ENCODE data around the gene ACOT7.

ACOT7 gene

DNA sequence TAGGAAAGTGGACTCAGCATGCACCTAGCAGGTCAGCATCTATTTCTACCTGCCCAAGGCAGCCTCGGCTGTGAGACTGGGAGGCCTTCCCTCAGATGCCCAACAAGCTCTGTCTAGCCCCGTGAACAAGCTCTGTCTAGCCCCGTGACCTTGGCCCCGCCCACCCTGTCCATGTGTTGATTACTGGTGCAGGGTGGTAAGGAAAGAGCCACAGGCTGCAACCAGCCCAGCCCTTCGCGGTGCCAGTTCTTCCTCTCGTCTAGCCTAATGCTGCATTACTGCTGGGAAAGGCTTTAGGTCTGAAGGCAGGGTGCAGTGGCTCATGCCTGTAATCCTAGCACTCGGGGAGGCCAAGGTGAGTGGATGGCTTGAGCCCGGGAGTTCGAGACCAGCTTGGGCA is 134.9 kb downstream of the ACOT7 start:
- Histone ChIP-seq H3K4me3 (ENCODE audit: low read length) (no peak overlapping the region), H3K4me1 (ENCODE audit: insufficient read depth, low read length) (peaks cover 17% of the 10 kb centered on the region), H2AFZ (ENCODE audit: low read depth, low read length) (no peak overlapping the region), H3K36me3 (ENCODE audit: insufficient read depth, low read length) (peaks cover 11% of the 10 kb centered on the region), H3K9me3 (ENCODE audit: low read length) (no peaks in the 10 kb centered on the region), H3K27me3 (ENCODE audit: insufficient read depth, low read length) (no peaks in the 10 kb centered on the region)

GRCh38 chr1:6257541-6258069 is 136.0 kb downstream of the ACOT7 start:
- no peaks in the 10 kb centered on the region for H3K9me3 ChIP-seq (ENCODE audit: low read length)
- H3K36me3 ChIP-seq (ENCODE audit: insufficient read depth, low read length): peaks cover 19% of the 10 kb centered on the region
- no peak overlapping the region for H2AFZ ChIP-seq (ENCODE audit: low read depth, low read length)
- H3K27me3 ChIP-seq (ENCODE audit: insufficient read depth, low read length): no peaks in the 10 kb centered on the region
- no peak overlapping the region for H3K4me3 ChIP-seq (ENCODE audit: low read length)
- peaks cover 16% of the 10 kb centered on the region for H3K4me1 ChIP-seq (ENCODE audit: insufficient read depth, low read length)

- Histone ChIP-seq H2AFZ (ENCODE audit: low read depth, low read length) (no peak overlapping the region), H3K4me1 (ENCODE audit: insufficient read depth, low read length) (peaks cover 8% of the 10 kb centered on the region), H3K4me3 (ENCODE audit: low read length) (no peak overlapping the region), H3K27me3 (ENCODE audit: insufficient read depth, low read length) (no peaks in the 10 kb centered on the region), H3K9me3 (ENCODE audit: low read length) (no peaks in the 10 kb centered on the region), H3K36me3 (ENCODE audit: insufficient read depth, low read length) (peaks cover 19% of the 10 kb centered on the region)
Observed at GRCh38 chr1:6256645-6257044, 136.9 kb downstream of the ACOT7 start.

DNA sequence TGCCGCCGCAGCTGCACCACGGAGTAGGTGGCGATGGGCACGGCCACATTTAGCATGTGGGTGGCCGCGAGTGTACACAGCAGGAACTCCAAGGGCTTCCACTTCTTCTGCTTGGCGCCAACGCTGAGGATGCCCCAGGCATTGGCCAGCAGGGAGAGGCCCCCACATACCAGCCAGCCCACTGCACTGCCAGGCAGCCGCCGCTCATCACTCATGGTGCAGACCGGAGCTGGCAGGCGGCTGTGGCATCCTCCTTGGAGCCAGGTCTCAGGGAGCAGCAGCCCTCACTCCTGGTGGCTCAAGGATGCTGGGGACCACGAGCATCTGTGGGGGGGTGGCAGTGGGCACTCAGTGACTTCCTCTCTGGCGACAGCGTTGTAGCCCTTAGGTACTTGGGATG is 138.9 kb downstream of the ACOT7 start:
- no peak overlapping the region for H2AFZ ChIP-seq (ENCODE audit: low read depth, low read length)
- no peak overlapping the region for H3K4me3 ChIP-seq (ENCODE audit: low read length)
- H3K9me3 ChIP-seq (ENCODE audit: low read length): no peaks in the 10 kb centered on the region
- peaks cover 22% of the 10 kb centered on the region for H3K36me3 ChIP-seq (ENCODE audit: insufficient read depth, low read length)
- H3K27me3 ChIP-seq (ENCODE audit: insufficient read depth, low read length): no peaks in the 10 kb centered on the region
- peaks cover 4% of the 10 kb centered on the region for H3K4me1 ChIP-seq (ENCODE audit: insufficient read depth, low read length)

DNA sequence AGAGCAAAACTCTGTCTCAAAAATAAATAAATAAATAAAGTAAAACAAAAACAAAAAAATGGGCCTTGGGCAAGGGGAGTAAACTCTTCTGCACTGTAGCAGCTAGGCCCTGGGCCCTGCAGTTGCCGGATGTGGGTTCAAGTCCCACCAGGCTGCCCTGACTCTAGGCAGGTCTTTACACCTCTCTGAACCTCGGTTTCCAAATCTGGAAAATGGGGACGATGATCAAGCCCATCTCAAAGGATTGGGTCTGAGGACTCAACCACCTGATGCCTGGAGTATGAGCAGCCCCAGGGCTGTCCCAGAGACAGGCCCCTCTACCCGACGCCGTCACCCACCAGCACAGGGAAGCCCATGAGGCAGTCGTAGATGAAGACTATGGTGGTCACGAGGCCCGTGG is 140.2 kb downstream of the ACOT7 start:
- Histone ChIP-seq H3K4me1 (ENCODE audit: insufficient read depth, low read length) (no peaks in the 10 kb centered on the region), H2AFZ (ENCODE audit: low read depth, low read length) (no peak overlapping the region), H3K4me3 (ENCODE audit: low read length) (no peak overlapping the region), H3K9me3 (ENCODE audit: low read length) (no peaks in the 10 kb centered on the region), H3K36me3 (ENCODE audit: insufficient read depth, low read length) (peaks cover 24% of the 10 kb centered on the region), H3K27me3 (ENCODE audit: insufficient read depth, low read length) (no peaks in the 10 kb centered on the region)

GRCh38 chr1:6252374-6252710 is 141.2 kb downstream of the ACOT7 start:
- no peak overlapping the region for H3K4me3 ChIP-seq (ENCODE audit: low read length)
- H2AFZ ChIP-seq (ENCODE audit: low read depth, low read length): no peak overlapping the region
- peaks cover 24% of the 10 kb centered on the region for H3K36me3 ChIP-seq (ENCODE audit: insufficient read depth, low read length)
- H3K9me3 ChIP-seq (ENCODE audit: low read length): no peaks in the 10 kb centered on the region
- H3K4me1 ChIP-seq (ENCODE audit: insufficient read depth, low read length): peaks cover 5% of the 10 kb centered on the region
- no peaks in the 10 kb centered on the region for H3K27me3 ChIP-seq (ENCODE audit: insufficient read depth, low read length)

DNA sequence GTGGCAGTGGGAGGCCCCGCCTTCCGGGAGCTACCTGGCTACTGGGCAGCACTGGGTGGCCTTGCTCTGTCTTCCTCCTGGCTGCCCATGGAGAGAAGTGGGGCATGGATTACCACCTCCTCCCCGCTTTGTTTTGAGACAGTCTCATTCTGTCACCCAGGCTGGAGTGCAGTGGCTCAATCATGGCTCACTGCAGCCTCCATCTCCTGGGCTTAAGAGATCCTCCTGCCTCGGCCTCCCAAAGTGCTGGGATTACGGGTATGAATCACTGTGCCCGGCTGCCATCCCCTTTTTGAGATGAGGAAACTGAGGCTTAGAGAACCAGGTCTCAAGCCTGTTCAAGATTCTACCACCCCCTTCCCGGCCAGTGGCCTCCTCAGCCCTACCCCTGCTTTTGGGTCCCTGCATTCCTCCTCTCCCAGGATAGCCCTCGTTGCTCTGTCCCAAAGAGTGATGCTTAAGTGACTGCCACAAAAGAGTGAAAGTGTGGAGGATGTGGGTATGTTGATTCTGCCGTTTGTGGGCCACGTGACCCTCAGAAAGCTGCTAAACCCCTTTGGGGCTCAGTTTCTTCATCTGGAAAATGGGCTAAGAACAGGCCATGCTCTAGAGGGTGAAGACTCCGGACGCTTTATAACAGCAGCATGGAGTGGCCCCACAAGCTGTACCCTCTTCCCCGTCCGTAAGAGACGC is 141.7 kb downstream of the ACOT7 start:
- no peaks in the 10 kb centered on the region for H3K27me3 ChIP-seq (ENCODE audit: insufficient read depth, low read length)
- no peaks in the 10 kb centered on the region for H3K9me3 ChIP-seq (ENCODE audit: low read length)
- peaks cover 24% of the 10 kb centered on the region for H3K36me3 ChIP-seq (ENCODE audit: insufficient read depth, low read length)
- H3K4me3 ChIP-seq (ENCODE audit: low read length): no peak overlapping the region
- H2AFZ ChIP-seq (ENCODE audit: low read depth, low read length): no peak overlapping the region
- peaks cover 10% of the 10 kb centered on the region for H3K4me1 ChIP-seq (ENCODE audit: insufficient read depth, low read length)

DNA sequence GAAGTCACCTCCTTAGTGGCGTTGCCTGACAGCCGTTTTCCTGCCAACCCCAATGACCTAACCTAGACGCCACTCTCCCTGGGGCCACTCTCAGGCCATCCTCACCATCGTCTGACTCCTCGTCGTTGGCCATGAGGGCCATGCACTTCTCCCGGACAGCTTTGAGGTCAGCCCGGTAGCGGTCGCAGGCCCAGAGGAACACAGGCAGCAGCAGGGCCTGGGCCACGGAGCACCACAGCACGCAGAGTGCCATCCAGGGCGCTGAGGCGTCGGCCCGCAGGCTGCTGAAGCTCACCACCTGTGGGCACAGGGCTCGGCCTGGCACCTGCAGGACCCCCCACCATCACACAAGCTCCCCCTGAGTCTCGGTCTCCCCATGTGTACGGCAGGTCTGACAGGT is 142.3 kb downstream of the ACOT7 start:
- H3K4me3 ChIP-seq (ENCODE audit: low read length): no peak overlapping the region
- H3K27me3 ChIP-seq (ENCODE audit: insufficient read depth, low read length): no peaks in the 10 kb centered on the region
- H2AFZ ChIP-seq (ENCODE audit: low read depth, low read length): no peak overlapping the region
- no peaks in the 10 kb centered on the region for H3K9me3 ChIP-seq (ENCODE audit: low read length)
- H3K36me3 ChIP-seq (ENCODE audit: insufficient read depth, low read length): peaks cover 24% of the 10 kb centered on the region
- H3K4me1 ChIP-seq (ENCODE audit: insufficient read depth, low read length): peaks cover 16% of the 10 kb centered on the region

- Histone ChIP-seq H3K9me3 (ENCODE audit: low read length) (no peaks in the 10 kb centered on the region), H2AFZ (ENCODE audit: low read depth, low read length) (no peak overlapping the region), H3K4me1 (ENCODE audit: insufficient read depth, low read length) (peaks cover 17% of the 10 kb centered on the region), H3K27me3 (ENCODE audit: insufficient read depth, low read length) (no peaks in the 10 kb centered on the region), H3K36me3 (ENCODE audit: insufficient read depth, low read length) (peaks cover 24% of the 10 kb centered on the region), H3K4me3 (ENCODE audit: low read length) (no peak overlapping the region)
Observed at GRCh38 chr1:6249739-6250689, 143.6 kb downstream of the ACOT7 start.

GRCh38 chr1:6248932-6249738 is 144.4 kb downstream of the ACOT7 start:
- H2AFZ ChIP-seq (ENCODE audit: low read depth, low read length): no peak overlapping the region
- H3K27me3 ChIP-seq (ENCODE audit: insufficient read depth, low read length): no peaks in the 10 kb centered on the region
- no peaks in the 10 kb centered on the region for H3K9me3 ChIP-seq (ENCODE audit: low read length)
- H3K4me1 ChIP-seq (ENCODE audit: insufficient read depth, low read length): peaks cover 22% of the 10 kb centered on the region
- peaks cover 18% of the 10 kb centered on the region for H3K36me3 ChIP-seq (ENCODE audit: insufficient read depth, low read length)
- no peak overlapping the region for H3K4me3 ChIP-seq (ENCODE audit: low read length)

DNA sequence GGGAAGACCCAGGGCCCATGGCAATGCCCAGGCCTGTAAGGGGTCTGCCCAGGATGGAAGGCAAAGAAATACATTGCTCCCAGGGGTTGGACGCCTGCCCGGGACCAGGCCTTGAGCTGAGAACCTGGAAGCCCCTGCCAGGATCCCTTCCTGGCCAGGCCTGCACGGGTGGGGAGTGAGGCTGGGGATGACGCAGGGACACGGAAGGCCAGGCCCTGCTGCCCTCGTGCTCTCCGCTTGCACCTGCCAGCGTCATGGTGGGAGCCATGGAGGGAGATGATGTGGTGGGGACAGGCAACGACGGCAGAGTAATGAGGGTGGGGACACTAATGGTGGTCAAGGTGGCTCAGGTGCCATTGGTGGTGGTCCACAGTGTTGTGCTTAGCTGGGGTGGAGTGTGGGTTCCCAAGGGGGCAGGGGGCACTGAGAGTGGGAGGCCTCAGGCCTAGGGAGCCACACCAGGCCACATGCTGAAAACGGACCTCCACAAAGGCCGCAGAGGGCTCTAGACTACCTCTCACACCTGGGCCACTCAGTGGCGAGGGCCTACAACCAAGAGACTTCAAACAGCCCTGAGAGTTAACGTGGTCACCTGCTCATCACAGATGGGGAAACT is 145.3 kb downstream of the ACOT7 start:
- H3K4me1 ChIP-seq (ENCODE audit: insufficient read depth, low read length): peaks cover 31% of the 10 kb centered on the region
- no peaks in the 10 kb centered on the region for H3K27me3 ChIP-seq (ENCODE audit: insufficient read depth, low read length)

GRCh38 chr1:6247651-6248050 is 145.9 kb downstream of the ACOT7 start:
- Histone ChIP-seq H3K4me3 (ENCODE audit: low read length) (no peak overlapping the region), H3K27me3 (ENCODE audit: insufficient read depth, low read length) (no peaks in the 10 kb centered on the region), H3K9me3 (ENCODE audit: low read length) (no peaks in the 10 kb centered on the region), H3K36me3 (ENCODE audit: insufficient read depth, low read length) (peaks cover 6% of the 10 kb centered on the region), H2AFZ (ENCODE audit: low read depth, low read length) (no peak overlapping the region), H3K4me1 (ENCODE audit: insufficient read depth, low read length) (peaks cover 37% of the 10 kb centered on the region)

More for the DNA sequence above, 145.3 kb downstream of the ACOT7 start:
- no peak overlapping the region for H2AFZ ChIP-seq (ENCODE audit: low read depth, low read length)
- H3K9me3 ChIP-seq (ENCODE audit: low read length): no peaks in the 10 kb centered on the region
- H3K36me3 ChIP-seq (ENCODE audit: insufficient read depth, low read length): peaks cover 9% of the 10 kb centered on the region
- H3K4me3 ChIP-seq (ENCODE audit: low read length): no peak overlapping the region
